GM13976 (cell line): ENCODE measurements around the gene CRIP2.

ENCODE experiments used
- DNase-seq: peaks from one replicate; pipeline ENCODE4 v3.0.0; 2012; ENCODE audit warnings: low spot score
- in situ Hi-C: fragments of 300-500 bp; cut with MboI; formaldehyde crosslinking; loops from one replicate; pipeline ENCODE4 v1.12.0; 2022; ENCODE audit warnings: low sequenced_read_pairs, mixed read lengths, inconsistent platforms; ENCODE audit not compliant: unreplicated experiment
- TF ChIP-seq, protein P1 (sequence below): IDR thresholded peaks from 2 replicates; pipeline ENCODE4 v1.5.1; 2012; ENCODE audit warnings: borderline replicate concordance, mild to moderate bottlenecking; ENCODE audit not compliant: insufficient read depth; ENCODE audit errors: extremely low read depth, missing control alignments, control extremely low read depth

Gene CRIP2

GRCh38 chr14:105475269-105476096 is 862 bp downstream of the CRIP2 start:
- in situ Hi-C loops, result no loop called here
- DNase-seq, result no peak
- TF ChIP-seq, protein P1, sequence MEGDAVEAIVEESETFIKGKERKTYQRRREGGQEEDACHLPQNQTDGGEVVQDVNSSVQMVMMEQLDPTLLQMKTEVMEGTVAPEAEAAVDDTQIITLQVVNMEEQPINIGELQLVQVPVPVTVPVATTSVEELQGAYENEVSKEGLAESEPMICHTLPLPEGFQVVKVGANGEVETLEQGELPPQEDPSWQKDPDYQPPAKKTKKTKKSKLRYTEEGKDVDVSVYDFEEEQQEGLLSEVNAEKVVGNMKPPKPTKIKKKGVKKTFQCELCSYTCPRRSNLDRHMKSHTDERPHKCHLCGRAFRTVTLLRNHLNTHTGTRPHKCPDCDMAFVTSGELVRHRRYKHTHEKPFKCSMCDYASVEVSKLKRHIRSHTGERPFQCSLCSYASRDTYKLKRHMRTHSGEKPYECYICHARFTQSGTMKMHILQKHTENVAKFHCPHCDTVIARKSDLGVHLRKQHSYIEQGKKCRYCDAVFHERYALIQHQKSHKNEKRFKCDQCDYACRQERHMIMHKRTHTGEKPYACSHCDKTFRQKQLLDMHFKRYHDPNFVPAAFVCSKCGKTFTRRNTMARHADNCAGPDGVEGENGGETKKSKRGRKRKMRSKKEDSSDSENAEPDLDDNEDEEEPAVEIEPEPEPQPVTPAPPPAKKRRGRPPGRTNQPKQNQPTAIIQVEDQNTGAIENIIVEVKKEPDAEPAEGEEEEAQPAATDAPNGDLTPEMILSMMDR, result no peak

DNA sequence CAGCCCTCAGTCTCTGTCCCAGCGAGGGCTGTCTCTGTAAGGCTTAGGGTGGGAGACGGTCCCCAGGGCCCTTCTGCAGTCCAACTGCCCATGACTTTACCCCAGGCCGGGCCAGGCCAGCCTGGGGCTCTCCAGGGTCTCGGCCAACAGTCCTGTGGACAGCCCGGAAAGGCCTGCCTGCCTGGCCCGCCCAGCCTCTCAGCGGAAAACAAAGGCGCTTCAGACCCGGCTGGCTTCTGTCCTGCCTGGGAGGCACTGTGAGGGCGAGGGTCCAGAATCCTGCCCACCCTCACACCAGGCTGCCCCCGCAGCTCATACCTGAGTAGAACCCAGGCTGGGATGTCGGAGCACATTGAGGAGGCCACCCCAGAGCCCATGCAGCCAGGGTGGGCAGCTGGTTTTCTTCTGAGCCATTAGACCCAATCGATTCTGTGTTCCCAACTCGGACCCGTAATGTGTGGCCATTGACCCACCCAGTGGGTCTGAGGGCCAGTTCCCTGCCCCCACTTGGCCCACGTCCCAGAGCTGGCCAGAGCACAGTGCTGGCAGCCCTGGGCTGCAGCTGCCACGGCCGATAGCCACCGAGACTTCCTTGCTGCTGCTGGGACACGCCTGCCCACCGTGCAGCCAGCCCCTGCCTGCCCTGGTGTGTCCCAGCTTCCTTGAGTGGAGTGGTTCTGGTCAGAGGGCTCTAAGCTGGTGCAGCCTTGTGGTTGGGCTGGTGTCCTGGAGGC is 1.6 kb downstream of the CRIP2 start:
- TF ChIP-seq, protein P1, result no peak
- DNase-seq, result no peak

DNA sequence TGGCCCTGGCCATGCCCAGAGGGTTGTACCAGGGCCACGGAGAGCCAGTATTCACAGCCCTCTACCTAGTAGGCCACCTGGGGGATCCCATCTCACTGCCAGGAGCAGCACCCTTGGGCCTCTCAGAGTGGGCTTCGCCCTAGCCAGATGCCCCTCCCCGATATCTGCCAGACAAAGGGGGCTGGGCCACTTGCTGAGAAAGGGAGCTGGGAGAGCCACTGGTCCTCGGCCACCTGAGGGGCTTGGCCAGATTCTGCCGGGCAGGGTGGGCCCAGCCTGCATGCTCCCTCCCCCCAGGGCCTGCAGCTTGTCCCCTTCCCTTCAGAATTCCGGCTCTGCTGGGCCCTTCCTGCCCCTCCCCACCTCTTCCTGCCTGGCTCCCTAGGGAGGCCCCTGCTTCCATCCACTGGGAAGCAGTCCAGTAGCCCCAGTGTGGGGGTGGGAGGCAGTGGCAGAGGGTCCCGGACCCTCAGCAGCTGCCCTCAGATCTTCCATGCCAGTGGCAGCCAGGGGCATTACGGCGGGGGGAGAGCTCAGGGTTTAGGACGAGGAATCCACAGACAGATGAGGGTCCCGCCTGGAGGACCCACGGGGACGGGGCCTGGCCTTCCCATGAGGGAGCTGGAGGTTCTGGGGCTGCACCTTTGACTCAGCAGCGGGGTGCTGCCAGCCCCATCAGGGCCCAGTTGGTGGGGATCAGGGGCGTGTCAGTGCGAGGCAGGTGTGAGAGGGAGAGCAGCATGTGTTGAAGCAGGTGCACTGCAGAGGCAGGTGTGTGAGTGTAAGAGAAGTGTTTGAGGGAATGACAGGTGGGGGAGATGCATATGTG is 2.4 kb downstream of the CRIP2 start:
- TF ChIP-seq, protein P1, result no peak
- no peak for DNase-seq
- in situ Hi-C loops, result no loop called here

More for the DNA sequence above, 1.6 kb downstream of the CRIP2 start:
- in situ Hi-C loops, result no loop called here

DNA sequence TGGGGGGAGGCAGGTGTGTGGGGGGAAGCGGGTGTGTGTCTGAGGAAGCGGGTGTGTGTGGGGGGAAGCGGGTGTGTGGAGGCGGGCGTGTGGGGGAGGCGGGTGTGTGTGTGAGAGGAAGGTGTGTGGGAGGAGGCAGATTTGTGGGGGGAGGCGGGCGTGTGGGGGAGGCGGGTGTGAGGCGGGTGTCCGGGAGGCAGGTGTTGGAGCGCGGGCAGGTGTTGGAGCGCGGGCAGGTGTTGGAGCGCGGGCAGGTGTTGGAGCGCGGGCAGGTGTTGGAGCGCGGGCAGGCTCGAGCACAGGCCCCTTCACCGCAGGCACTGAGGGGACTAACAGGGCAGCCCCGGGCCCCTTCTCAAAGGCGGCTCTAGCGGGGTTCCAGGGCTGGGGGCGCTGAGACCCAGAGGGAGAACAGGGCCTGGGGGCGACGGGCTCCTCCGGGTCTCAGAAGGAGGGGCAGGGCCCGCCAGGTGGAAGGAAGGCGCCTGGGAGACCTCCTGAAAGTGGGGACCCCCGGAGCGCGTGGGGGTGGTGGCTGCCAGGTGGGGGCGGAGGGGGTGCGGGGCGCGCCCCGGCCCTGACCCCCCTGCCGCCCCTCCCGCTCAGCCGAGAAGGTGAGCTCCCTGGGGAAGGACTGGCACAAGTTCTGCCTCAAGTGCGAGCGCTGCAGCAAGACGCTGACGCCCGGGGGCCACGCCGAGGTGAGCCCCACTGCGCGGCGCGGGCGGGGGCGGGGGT is 3.2 kb downstream of the CRIP2 start:
- DNase-seq, result no peak
- in situ Hi-C loops, result no loop called here
- TF ChIP-seq, protein P1, result no peak

GRCh38 chr14:105478398-105479251 is 4.0 kb downstream of the CRIP2 start:
- TF ChIP-seq, protein P1, result no peak
- no peak for DNase-seq
- in situ Hi-C loops, result no loop called here
